ENCODE measurements around the gene LMNA.

DNA sequence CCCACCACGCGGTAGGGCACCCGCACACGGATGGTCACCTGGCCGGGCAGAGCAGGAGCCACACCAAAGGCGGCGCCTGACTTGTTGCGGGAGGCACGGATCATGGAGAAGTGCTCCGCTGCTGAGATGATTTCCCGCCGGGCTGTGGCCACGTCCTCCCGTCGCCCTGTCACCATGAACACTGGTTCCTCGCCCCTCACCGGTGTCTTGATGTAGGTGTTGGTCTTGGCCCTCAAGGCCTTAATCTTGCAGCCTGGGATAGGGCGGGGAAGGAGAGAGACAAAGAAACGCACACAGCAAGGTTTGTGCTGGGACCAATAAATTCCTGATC lies 37.1 kb upstream of the LMNA start:
- TF ChIP-seq, protein P1, sequence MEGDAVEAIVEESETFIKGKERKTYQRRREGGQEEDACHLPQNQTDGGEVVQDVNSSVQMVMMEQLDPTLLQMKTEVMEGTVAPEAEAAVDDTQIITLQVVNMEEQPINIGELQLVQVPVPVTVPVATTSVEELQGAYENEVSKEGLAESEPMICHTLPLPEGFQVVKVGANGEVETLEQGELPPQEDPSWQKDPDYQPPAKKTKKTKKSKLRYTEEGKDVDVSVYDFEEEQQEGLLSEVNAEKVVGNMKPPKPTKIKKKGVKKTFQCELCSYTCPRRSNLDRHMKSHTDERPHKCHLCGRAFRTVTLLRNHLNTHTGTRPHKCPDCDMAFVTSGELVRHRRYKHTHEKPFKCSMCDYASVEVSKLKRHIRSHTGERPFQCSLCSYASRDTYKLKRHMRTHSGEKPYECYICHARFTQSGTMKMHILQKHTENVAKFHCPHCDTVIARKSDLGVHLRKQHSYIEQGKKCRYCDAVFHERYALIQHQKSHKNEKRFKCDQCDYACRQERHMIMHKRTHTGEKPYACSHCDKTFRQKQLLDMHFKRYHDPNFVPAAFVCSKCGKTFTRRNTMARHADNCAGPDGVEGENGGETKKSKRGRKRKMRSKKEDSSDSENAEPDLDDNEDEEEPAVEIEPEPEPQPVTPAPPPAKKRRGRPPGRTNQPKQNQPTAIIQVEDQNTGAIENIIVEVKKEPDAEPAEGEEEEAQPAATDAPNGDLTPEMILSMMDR (conservative IDR thresholded peaks at IDR 0.05): no peak
- TF ChIP-seq EZH2 (IDR thresholded peaks at IDR 0.05; ENCODE audit: low read depth): no peak

All from PC-9 (cell line).